ENCODE data around the gene ABCC12. TPM values are rescaled to one million over a fixed set of nuclear protein-coding genes. Genes with fewer than 3 reads are reported as not detected.

ABCC12 gene
- total RNA-seq (2021) (not detected in 2 replicates), Bru-seq, nascent RNA (percentile 3 among the genes with signal in this experiment), BruChase-seq, experiment 1, labeled RNA remaining after a 2-hour chase (not detected), BruChase-seq, experiment 2, labeled RNA remaining after a 6-hour chase (not detected)
- long read RNA-seq: 0 reads

GRCh38 chr16:48155926-48156789 is at the start of gene ABCC12:
Gene ABCC12 (minus strand): TSS chr16:48155993. CDS start chr16:48146424, 9,569 bp downstream.
- Histone ChIP-seq H3K27ac (ENCODE audit: low read depth, low read length, poor library complexity, severe bottlenecking) (no peak within 1 kb of the TSS), H3K4me3 (ENCODE audit: low read depth, low read length, poor library complexity, severe bottlenecking) (no peak within 1 kb of the TSS), H3K4me1 (ENCODE audit: insufficient read depth, low read length, poor library complexity, severe bottlenecking) (no peaks in the 10 kb centered on the region), H3K9me3 (ENCODE audit: low read depth, low read length, poor library complexity, severe bottlenecking) (no peaks in the 10 kb centered on the region), H3K36me3 (ENCODE audit: insufficient read depth, low read length, poor library complexity, severe bottlenecking) (no peaks in the 10 kb centered on the region), H3K27me3 (replicated peaks; ENCODE audit: insufficient read depth, low read depth, low read length, poor library complexity) (no peaks in the 10 kb centered on the region)
- ChIA-PET POLR2A (ENCODE audit: low non-redundant PET) (no interaction called here), CTCF (interaction anchor here (0.9 kb wide), 1 partner anchor 572 kb away, joined by 4 read pairs; no protein-coding TSS in a partner anchor)
- intact Hi-C loops (cut with micrococcal nuclease; ENCODE audit: unreplicated experiment): loop anchor here (2.0 to 5.0 kb wide), 2 partner anchors 1013 to 1119 kb away; partner anchors contain the start of gene NETO2
- DNase-seq (ENCODE audit: low spot score): no peak
- TF ChIP-seq EZH2 (IDR thresholded peaks at IDR 0.05; ENCODE audit: borderline replicate concordance, low read depth, low read length, poor library complexity, severe bottlenecking) (no peak), CTCF (conservative IDR thresholded peaks at IDR 0.05; ENCODE audit: low read depth, low read length) (no peak)
- no TSS peak for BruUV-seq (replicated peaks)

- TF ChIP-seq CTCF (conservative IDR thresholded peaks at IDR 0.05; ENCODE audit: low read depth, low read length) (no peak), EZH2 (IDR thresholded peaks at IDR 0.05; ENCODE audit: borderline replicate concordance, low read depth, low read length, poor library complexity, severe bottlenecking) (no peak)
- no peak for DNase-seq (ENCODE audit: low spot score)
- Histone ChIP-seq H3K4me3 (ENCODE audit: low read depth, low read length, poor library complexity, severe bottlenecking) (no peak overlapping the region), H3K9me3 (ENCODE audit: low read depth, low read length, poor library complexity, severe bottlenecking) (no peaks in the 10 kb centered on the region), H3K36me3 (ENCODE audit: insufficient read depth, low read length, poor library complexity, severe bottlenecking) (no peaks in the 10 kb centered on the region), H3K27me3 (replicated peaks; ENCODE audit: insufficient read depth, low read depth, low read length, poor library complexity) (peaks cover 7% of the 10 kb centered on the region), H3K27ac (ENCODE audit: low read depth, low read length, poor library complexity, severe bottlenecking) (no peak overlapping the region), H3K4me1 (ENCODE audit: insufficient read depth, low read length, poor library complexity, severe bottlenecking) (no peaks in the 10 kb centered on the region)
- ChIA-PET CTCF (no interaction called here), POLR2A (ENCODE audit: low non-redundant PET) (no interaction called here)
- intact Hi-C loops (cut with micrococcal nuclease; ENCODE audit: unreplicated experiment): no loop called here
- BruUV-seq (replicated peaks): no TSS peak
Measured at GRCh38 chr16:48204825-48205151, 49.0 kb upstream of the ABCC12 start.

DNA sequence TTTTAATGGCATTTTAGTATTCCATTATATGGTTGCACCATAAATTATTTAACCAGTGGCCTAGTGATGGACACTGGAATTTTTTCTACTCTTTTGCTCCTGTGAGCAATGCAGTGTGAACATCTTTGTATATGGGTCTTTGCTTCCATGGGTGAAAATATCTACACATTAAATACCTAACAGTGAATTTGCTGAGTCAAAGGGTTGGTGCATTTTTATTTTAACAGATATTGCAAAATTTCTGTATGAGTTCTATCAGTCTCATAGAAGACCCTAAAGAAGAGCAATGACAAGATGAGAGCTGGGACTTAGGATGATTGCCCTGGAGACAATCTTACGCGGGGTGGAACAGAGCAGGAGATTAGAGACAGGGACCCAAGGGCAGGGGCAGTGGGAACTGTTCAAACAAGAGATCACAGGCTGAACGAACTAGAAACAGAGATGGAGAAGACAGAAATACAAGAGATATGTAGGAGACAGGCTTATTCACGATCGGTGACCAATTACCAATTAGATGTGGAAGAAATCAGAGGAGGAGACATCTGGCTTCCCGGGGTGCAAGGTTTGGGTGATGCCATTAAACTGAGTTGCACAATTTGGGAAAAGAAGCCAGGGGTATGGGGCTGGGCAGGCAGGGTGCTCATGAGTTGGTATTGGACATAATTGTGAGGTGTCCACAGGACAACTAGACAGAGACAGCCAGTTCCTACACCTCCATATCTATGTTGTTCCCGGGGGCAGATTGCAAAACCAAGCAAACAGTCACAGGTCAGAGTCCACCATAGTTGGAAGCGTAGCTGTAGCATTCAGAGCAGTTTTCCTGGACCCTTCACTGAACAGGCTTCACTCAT is 48.4 kb upstream of the ABCC12 start:
- POLR2A ChIA-PET (ENCODE audit: low non-redundant PET): no interaction called here
- intact Hi-C loops (cut with micrococcal nuclease; ENCODE audit: unreplicated experiment): no loop called here
- CTCF ChIA-PET: no interaction called here
- DNase-seq (ENCODE audit: low spot score): no peak
- H3K27me3 ChIP-seq (replicated peaks; ENCODE audit: insufficient read depth, low read depth, low read length, poor library complexity): peaks cover 3% of the 10 kb centered on the region
- no TSS peak for BruUV-seq (replicated peaks)
- no peaks in the 10 kb centered on the region for H3K9me3 ChIP-seq (ENCODE audit: low read depth, low read length, poor library complexity, severe bottlenecking)
- no peak overlapping the region for H3K4me3 ChIP-seq (ENCODE audit: low read depth, low read length, poor library complexity, severe bottlenecking)
- no peaks in the 10 kb centered on the region for H3K36me3 ChIP-seq (ENCODE audit: insufficient read depth, low read length, poor library complexity, severe bottlenecking)
- TF ChIP-seq CTCF (conservative IDR thresholded peaks at IDR 0.05; ENCODE audit: low read depth, low read length) (no peak), EZH2 (IDR thresholded peaks at IDR 0.05; ENCODE audit: borderline replicate concordance, low read depth, low read length, poor library complexity, severe bottlenecking) (no peak)
- no peak overlapping the region for H3K27ac ChIP-seq (ENCODE audit: low read depth, low read length, poor library complexity, severe bottlenecking)
- H3K4me1 ChIP-seq (ENCODE audit: insufficient read depth, low read length, poor library complexity, severe bottlenecking): no peaks in the 10 kb centered on the region

All from A673 (cell line).